Measurements from ENCODE around the gene LYSMD4.

Gene LYSMD4

GRCh38 chr15:99719096-99719541, 14.1 kb downstream of the LYSMD4 start:
- Histone ChIP-seq H3K4me3 (ENCODE audit: low read depth, low read length) (no peak overlapping the region), H3K9ac (ENCODE audit: low read depth, low read length) (no peak overlapping the region), H3K36me3 (ENCODE audit: control insufficient read depth, insufficient read depth, low read length) (peaks cover 11% of the 10 kb centered on the region), H3K9me3 (ENCODE audit: control insufficient read depth, insufficient read depth, low read length) (no peaks in the 10 kb centered on the region), H3K27me3 (ENCODE audit: control insufficient read depth, insufficient read depth, low read length) (no peaks in the 10 kb centered on the region), H3K4me1 (ENCODE audit: control insufficient read depth, insufficient read depth, low read length) (no peaks in the 10 kb centered on the region), H3K27ac (ENCODE audit: low read depth, low read length) (no peak overlapping the region)

GRCh38 chr15:99718421-99718820, 14.8 kb downstream of the LYSMD4 start:
- Histone ChIP-seq H3K9me3 (ENCODE audit: control insufficient read depth, insufficient read depth, low read length) (no peaks in the 10 kb centered on the region), H3K27me3 (ENCODE audit: control insufficient read depth, insufficient read depth, low read length) (no peaks in the 10 kb centered on the region), H3K4me1 (ENCODE audit: control insufficient read depth, insufficient read depth, low read length) (no peaks in the 10 kb centered on the region), H3K9ac (ENCODE audit: low read depth, low read length) (no peak overlapping the region), H3K27ac (ENCODE audit: low read depth, low read length) (no peak overlapping the region), H3K36me3 (ENCODE audit: control insufficient read depth, insufficient read depth, low read length) (peaks cover 13% of the 10 kb centered on the region), H3K4me3 (ENCODE audit: low read depth, low read length) (no peak overlapping the region)

GRCh38 chr15:99717161-99718009, 15.9 kb downstream of the LYSMD4 start:
- Histone ChIP-seq H3K9me3 (ENCODE audit: control insufficient read depth, insufficient read depth, low read length) (no peaks in the 10 kb centered on the region), H3K36me3 (ENCODE audit: control insufficient read depth, insufficient read depth, low read length) (peaks cover 22% of the 10 kb centered on the region), H3K27ac (ENCODE audit: low read depth, low read length) (no peak overlapping the region), H3K9ac (ENCODE audit: low read depth, low read length) (no peak overlapping the region), H3K27me3 (ENCODE audit: control insufficient read depth, insufficient read depth, low read length) (no peaks in the 10 kb centered on the region), H3K4me1 (ENCODE audit: control insufficient read depth, insufficient read depth, low read length) (no peaks in the 10 kb centered on the region), H3K4me3 (ENCODE audit: low read depth, low read length) (no peak overlapping the region)

GRCh38 chr15:99716540-99717095, 16.6 kb downstream of the LYSMD4 start:
- peaks cover 27% of the 10 kb centered on the region for H3K36me3 ChIP-seq (ENCODE audit: control insufficient read depth, insufficient read depth, low read length)
- H3K4me3 ChIP-seq (ENCODE audit: low read depth, low read length), result no peak overlapping the region
- 0 out of 2 replicates have a peak, but pooled peaks cover 3% of the 10 kb centered on the region for H3K4me1 ChIP-seq (ENCODE audit: control insufficient read depth, insufficient read depth, low read length)
- no peak overlapping the region for H3K27ac ChIP-seq (ENCODE audit: low read depth, low read length)
- H3K27me3 ChIP-seq (ENCODE audit: control insufficient read depth, insufficient read depth, low read length), result no peaks in the 10 kb centered on the region
- no peak overlapping the region for H3K9ac ChIP-seq (ENCODE audit: low read depth, low read length)
- H3K9me3 ChIP-seq (ENCODE audit: control insufficient read depth, insufficient read depth, low read length), result no peaks in the 10 kb centered on the region

- Histone ChIP-seq H3K27me3 (ENCODE audit: control insufficient read depth, insufficient read depth, low read length) (no peaks in the 10 kb centered on the region), H3K9me3 (ENCODE audit: control insufficient read depth, insufficient read depth, low read length) (no peaks in the 10 kb centered on the region), H3K27ac (ENCODE audit: low read depth, low read length) (no peak overlapping the region), H3K4me1 (ENCODE audit: control insufficient read depth, insufficient read depth, low read length) (0 out of 2 replicates have a peak, but pooled peaks cover 3% of the 10 kb centered on the region), H3K9ac (ENCODE audit: low read depth, low read length) (no peak overlapping the region), H3K4me3 (ENCODE audit: low read depth, low read length) (no peak overlapping the region), H3K36me3 (ENCODE audit: control insufficient read depth, insufficient read depth, low read length) (peaks cover 42% of the 10 kb centered on the region)
Measured at GRCh38 chr15:99712415-99712814, 20.8 kb downstream of the LYSMD4 start.

- Histone ChIP-seq H3K9ac (ENCODE audit: low read depth, low read length) (no peak overlapping the region), H3K36me3 (ENCODE audit: control insufficient read depth, insufficient read depth, low read length) (peaks cover 47% of the 10 kb centered on the region), H3K4me1 (ENCODE audit: control insufficient read depth, insufficient read depth, low read length) (0 out of 2 replicates have a peak, but pooled peaks cover 3% of the 10 kb centered on the region), H3K4me3 (ENCODE audit: low read depth, low read length) (no peak overlapping the region), H3K27me3 (ENCODE audit: control insufficient read depth, insufficient read depth, low read length) (no peaks in the 10 kb centered on the region), H3K27ac (ENCODE audit: low read depth, low read length) (no peak overlapping the region), H3K9me3 (ENCODE audit: control insufficient read depth, insufficient read depth, low read length) (no peaks in the 10 kb centered on the region)
Measured at GRCh38 chr15:99711625-99712024, 21.6 kb downstream of the LYSMD4 start.

GRCh38 chr15:99709243-99709986, 23.8 kb downstream of the LYSMD4 start:
- no peaks in the 10 kb centered on the region for H3K27me3 ChIP-seq (ENCODE audit: control insufficient read depth, insufficient read depth, low read length)

GRCh38 chr15:99708563-99708962, 24.7 kb downstream of the LYSMD4 start:
- Histone ChIP-seq H3K4me3 (ENCODE audit: low read depth, low read length) (no peak overlapping the region), H3K4me1 (ENCODE audit: control insufficient read depth, insufficient read depth, low read length) (peaks cover 10% of the 10 kb centered on the region), H3K9ac (ENCODE audit: low read depth, low read length) (no peak overlapping the region), H3K27me3 (ENCODE audit: control insufficient read depth, insufficient read depth, low read length) (no peaks in the 10 kb centered on the region), H3K27ac (ENCODE audit: low read depth, low read length) (no peak overlapping the region), H3K9me3 (ENCODE audit: control insufficient read depth, insufficient read depth, low read length) (no peaks in the 10 kb centered on the region), H3K36me3 (ENCODE audit: control insufficient read depth, insufficient read depth, low read length) (peaks cover 35% of the 10 kb centered on the region)

More at GRCh38 chr15:99709243-99709986, 23.8 kb downstream of the LYSMD4 start:
- no peaks in the 10 kb centered on the region for H3K9me3 ChIP-seq (ENCODE audit: control insufficient read depth, insufficient read depth, low read length)
- no peak overlapping the region for H3K9ac ChIP-seq (ENCODE audit: low read depth, low read length)
- H3K4me1 ChIP-seq (ENCODE audit: control insufficient read depth, insufficient read depth, low read length), result 0 out of 2 replicates have a peak, but pooled peaks cover 3% of the 10 kb centered on the region
- no peak overlapping the region for H3K4me3 ChIP-seq (ENCODE audit: low read depth, low read length)
- peaks cover 36% of the 10 kb centered on the region for H3K36me3 ChIP-seq (ENCODE audit: control insufficient read depth, insufficient read depth, low read length)
- H3K27ac ChIP-seq (ENCODE audit: low read depth, low read length), result no peak overlapping the region

- Histone ChIP-seq H3K9ac (ENCODE audit: low read depth, low read length) (no peak overlapping the region), H3K36me3 (ENCODE audit: control insufficient read depth, insufficient read depth, low read length) (peaks cover 26% of the 10 kb centered on the region), H3K27me3 (ENCODE audit: control insufficient read depth, insufficient read depth, low read length) (no peaks in the 10 kb centered on the region)
Measured at GRCh38 chr15:99707473-99708270, 25.6 kb downstream of the LYSMD4 start.

GRCh38 chr15:99706557-99707303, 26.5 kb downstream of the LYSMD4 start:
- H3K9ac ChIP-seq (ENCODE audit: low read depth, low read length), result no peak overlapping the region
- no peak overlapping the region for H3K4me3 ChIP-seq (ENCODE audit: low read depth, low read length)
- H3K4me1 ChIP-seq (ENCODE audit: control insufficient read depth, insufficient read depth, low read length), result peaks cover 16% of the 10 kb centered on the region
- no peaks in the 10 kb centered on the region for H3K9me3 ChIP-seq (ENCODE audit: control insufficient read depth, insufficient read depth, low read length)
- peaks cover 21% of the 10 kb centered on the region for H3K36me3 ChIP-seq (ENCODE audit: control insufficient read depth, insufficient read depth, low read length)
- H3K27me3 ChIP-seq (ENCODE audit: control insufficient read depth, insufficient read depth, low read length), result no peaks in the 10 kb centered on the region
- H3K27ac ChIP-seq (ENCODE audit: low read depth, low read length), result no peak overlapping the region

More at GRCh38 chr15:99707473-99708270, 25.6 kb downstream of the LYSMD4 start:
- no peak overlapping the region for H3K4me3 ChIP-seq (ENCODE audit: low read depth, low read length)
- H3K27ac ChIP-seq (ENCODE audit: low read depth, low read length), result no peak overlapping the region
- H3K4me1 ChIP-seq (ENCODE audit: control insufficient read depth, insufficient read depth, low read length), result peaks cover 19% of the 10 kb centered on the region
- no peaks in the 10 kb centered on the region for H3K9me3 ChIP-seq (ENCODE audit: control insufficient read depth, insufficient read depth, low read length)

Data from HUES48 (cell line).